A673 (cell line): ENCODE results near the gene RBM20. TPM values are rescaled to one million over a fixed set of nuclear protein-coding genes. Genes with fewer than 3 reads are reported as not detected.

Experiments
- BruUV-seq: library from RNA; stranded (reverse); fragments of 400-500 nt; replicated peaks from 2 replicates; lab custom pipeline; 2021; lab: Mats Ljungman, UMichigan
- CTCF ChIA-PET: fragments of 300-600 bp; sonication (Branson Sonifier 250); formaldehyde crosslinking; loops from one replicate; lab custom pipeline; 2022; ENCODE audit warnings: antibody characterized with exemption; lab: Charles Lee
- POLR2A ChIA-PET: fragments of 300-600 bp; sonication (Branson Sonifier 250); formaldehyde crosslinking; loops from one replicate; lab custom pipeline; 2022; ENCODE audit warnings: antibody characterized with exemption; ENCODE audit not compliant: low non-redundant PET; lab: Charles Lee
- DNase-seq: peaks from one replicate; pipeline ENCODE4 v3.0.0-alpha.2; 2015; ENCODE audit warnings: low spot score
- H3K27ac ChIP-seq: fragments of 200-600 bp; sonication (generic); 2 replicates; pipeline ENCODE4 v1.5.1; 2016; ENCODE audit warnings: mixed run types, low read depth, mild to moderate bottlenecking, mixed read lengths, antibody characterized with exemption, low read length; ENCODE audit not compliant: poor library complexity, severe bottlenecking
- H3K27me3 ChIP-seq: fragments of 200-600 bp; sonication (generic); replicated peaks from 2 replicates; pipeline ENCODE4 v1.6.1; 2017; ENCODE audit warnings: mixed run types, low read depth, mild to moderate bottlenecking, mixed read lengths, antibody characterized with exemption, low read length; ENCODE audit not compliant: insufficient read depth, poor library complexity
- H3K36me3 ChIP-seq: fragments of 200-600 bp; sonication (generic); 2 replicates; pipeline ENCODE4 v1.6.1; 2016; ENCODE audit warnings: mixed run types, mild to moderate bottlenecking, mixed read lengths, antibody characterized with exemption, low read length; ENCODE audit not compliant: insufficient read depth, poor library complexity, severe bottlenecking
- H3K4me1 ChIP-seq: fragments of 200-600 bp; sonication (generic); 2 replicates; pipeline ENCODE4 v1.6.1; 2017; ENCODE audit warnings: mixed run types, mild to moderate bottlenecking, mixed read lengths, antibody characterized with exemption, low read length; ENCODE audit not compliant: insufficient read depth, poor library complexity, severe bottlenecking
- H3K4me3 ChIP-seq: fragments of 200-600 bp; sonication (generic); 2 replicates; pipeline ENCODE4 v1.5.1; 2016; ENCODE audit warnings: low read depth, mixed run types, mild to moderate bottlenecking, mixed read lengths, low read length; ENCODE audit not compliant: poor library complexity, severe bottlenecking
- H3K9me3 ChIP-seq: fragments of 200-600 bp; sonication (generic); 2 replicates; pipeline ENCODE4 v1.6.1; 2016; ENCODE audit warnings: mixed run types, low read depth, mild to moderate bottlenecking, mixed read lengths, antibody characterized with exemption, low read length; ENCODE audit not compliant: poor library complexity, severe bottlenecking
- EZH2 ChIP-seq: fragments of 200-600 bp; sonication (generic); IDR thresholded peaks from 2 replicates; pipeline ENCODE4 v1.6.1; 2017; ENCODE audit warnings: borderline replicate concordance, low read depth, mild to moderate bottlenecking, mixed read lengths, antibody characterized with exemption, low read length; ENCODE audit not compliant: poor library complexity, severe bottlenecking
- intact Hi-C: fragments of 100-400 bp; cut with micrococcal nuclease; formaldehyde crosslinking; loops from one replicate; pipeline ENCODE4 v1.10.0; 2022; ENCODE audit not compliant: unreplicated experiment
- total RNA-seq: library from RNA; stranded (reverse); gene quantifications from 2 replicates; pipeline ENCODE4 v1.2.3, GENCODE V29; 2021
- TF ChIP-seq, protein P1 (sequence below): fragments of 300-800, 200-600 bp; sonication (generic); conservative IDR thresholded peaks from 2 replicates; pipeline ENCODE4 v1.5.1; 2017; ENCODE audit warnings: low read depth, mild to moderate bottlenecking, antibody characterized with exemption, low read length, moderate library complexity, mixed read lengths

The RBM20 gene
- total RNA-seq, 1 experiment from 2014 or later, result 1.3 TPM

DNA sequence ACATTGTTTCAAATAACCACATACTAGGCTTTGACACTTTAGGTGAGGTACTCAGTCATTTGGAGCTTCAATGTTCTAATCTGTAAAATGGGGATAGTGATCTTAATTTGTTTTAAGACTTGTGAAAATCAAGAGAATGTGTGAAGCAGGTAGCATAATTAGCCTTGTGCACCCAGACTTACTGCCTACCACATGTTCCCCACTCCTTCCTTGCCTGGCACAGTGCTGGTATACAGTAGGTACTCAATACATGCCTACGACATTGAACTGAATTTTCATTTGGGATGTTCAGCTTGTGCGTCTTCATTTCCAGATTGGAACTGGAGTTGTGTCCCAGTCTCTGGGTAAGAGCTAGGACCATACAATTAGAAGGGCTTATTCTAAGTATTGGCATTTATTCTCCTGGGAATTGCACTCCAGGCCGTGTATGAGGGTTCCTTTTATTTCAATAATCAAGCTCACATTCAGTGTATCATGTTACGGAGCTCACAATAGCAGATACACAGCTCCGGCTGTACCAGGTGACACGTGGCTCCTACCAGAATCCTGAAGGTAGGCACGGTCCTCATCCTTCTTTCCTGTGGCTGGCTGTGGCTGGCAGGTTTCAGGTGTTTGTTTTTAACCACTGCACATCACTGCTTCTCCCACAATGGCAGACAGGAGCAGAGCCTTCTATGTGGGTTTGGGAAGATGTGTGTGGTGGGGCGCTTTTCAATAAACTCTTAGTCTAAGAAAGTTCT lies 118.1 kb downstream of the RBM20 start:
- TF ChIP-seq, protein P1, sequence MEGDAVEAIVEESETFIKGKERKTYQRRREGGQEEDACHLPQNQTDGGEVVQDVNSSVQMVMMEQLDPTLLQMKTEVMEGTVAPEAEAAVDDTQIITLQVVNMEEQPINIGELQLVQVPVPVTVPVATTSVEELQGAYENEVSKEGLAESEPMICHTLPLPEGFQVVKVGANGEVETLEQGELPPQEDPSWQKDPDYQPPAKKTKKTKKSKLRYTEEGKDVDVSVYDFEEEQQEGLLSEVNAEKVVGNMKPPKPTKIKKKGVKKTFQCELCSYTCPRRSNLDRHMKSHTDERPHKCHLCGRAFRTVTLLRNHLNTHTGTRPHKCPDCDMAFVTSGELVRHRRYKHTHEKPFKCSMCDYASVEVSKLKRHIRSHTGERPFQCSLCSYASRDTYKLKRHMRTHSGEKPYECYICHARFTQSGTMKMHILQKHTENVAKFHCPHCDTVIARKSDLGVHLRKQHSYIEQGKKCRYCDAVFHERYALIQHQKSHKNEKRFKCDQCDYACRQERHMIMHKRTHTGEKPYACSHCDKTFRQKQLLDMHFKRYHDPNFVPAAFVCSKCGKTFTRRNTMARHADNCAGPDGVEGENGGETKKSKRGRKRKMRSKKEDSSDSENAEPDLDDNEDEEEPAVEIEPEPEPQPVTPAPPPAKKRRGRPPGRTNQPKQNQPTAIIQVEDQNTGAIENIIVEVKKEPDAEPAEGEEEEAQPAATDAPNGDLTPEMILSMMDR, result no peak
- TF ChIP-seq EZH2, result no peak
- CTCF ChIA-PET, result no interaction called here

GRCh38 chr10:110762849-110763211 lies 118.7 kb downstream of the RBM20 start:
- Histone ChIP-seq H3K36me3 (no peaks in the 10 kb centered on the region), H3K27me3 (no peaks in the 10 kb centered on the region), H3K4me3 (no peak overlapping the region), H3K4me1 (peaks cover 15% of the 10 kb centered on the region), H3K9me3 (no peaks in the 10 kb centered on the region), H3K27ac (no peak overlapping the region)
- no peak for DNase-seq
- CTCF ChIA-PET, result no interaction called here
- POLR2A ChIA-PET, result no interaction called here
- BruUV-seq, result no TSS peak
- intact Hi-C loops, result no loop called here
- TF ChIP-seq EZH2, result no peak
- TF ChIP-seq, protein P1, result no peak

More for the DNA sequence above, 118.1 kb downstream of the RBM20 start:
- POLR2A ChIA-PET, result no interaction called here
- H3K9me3 ChIP-seq, result no peaks in the 10 kb centered on the region
- peak; percentile 10 for DNase-seq
- no peak overlapping the region for H3K27ac ChIP-seq
- intact Hi-C loops, result no loop called here
- no TSS peak for BruUV-seq
- H3K4me3 ChIP-seq, result no peak overlapping the region
- peaks cover 15% of the 10 kb centered on the region for H3K4me1 ChIP-seq
- no peaks in the 10 kb centered on the region for H3K36me3 ChIP-seq
- no peaks in the 10 kb centered on the region for H3K27me3 ChIP-seq

- no TSS peak for BruUV-seq
- peaks cover 2% of the 10 kb centered on the region for H3K4me1 ChIP-seq
- TF ChIP-seq, protein P1, result no peak
- TF ChIP-seq EZH2, result no peak
- POLR2A ChIA-PET, result no interaction called here
- CTCF ChIA-PET, result no interaction called here
- H3K9me3 ChIP-seq, result no peaks in the 10 kb centered on the region
- DNase-seq, result no peak
- H3K4me3 ChIP-seq, result no peak overlapping the region
- H3K27me3 ChIP-seq, result no peaks in the 10 kb centered on the region
- H3K36me3 ChIP-seq, result no peaks in the 10 kb centered on the region
- no peak overlapping the region for H3K27ac ChIP-seq
- intact Hi-C loops, result no loop called here
Measured at GRCh38 chr10:110764378-110764777, 120.2 kb downstream of the RBM20 start.
